Neuronal stem cell (in vitro differentiated cells): Measurements from ENCODE around the gene FLRT2.

Experiments
- DNase-seq: peaks from one replicate; pipeline ENCODE4 v3.0.0-alpha.2; 2013; ENCODE audit warnings: low spot score
- H2AFZ ChIP-seq: one replicate; pipeline ENCODE4 v1.6.1; 2013; ENCODE audit warnings: mild to moderate bottlenecking, low read length, inconsistent platforms
- H2AK5ac ChIP-seq: 2 replicates; pipeline ENCODE4 v1.6.1; 2013; ENCODE audit warnings: low read depth, mild to moderate bottlenecking, inconsistent platforms, low read length, moderate library complexity, mixed read lengths
- H2BK120ac ChIP-seq: 2 replicates; pipeline ENCODE4 v1.6.1; 2013; ENCODE audit warnings: low read depth, mild to moderate bottlenecking, inconsistent platforms, low read length, moderate library complexity, mixed read lengths
- H2BK12ac ChIP-seq: one replicate; pipeline ENCODE4 v1.6.1; 2013; ENCODE audit warnings: low read length, inconsistent platforms
- H2BK15ac ChIP-seq: 2 replicates; pipeline ENCODE4 v1.6.1; 2013; ENCODE audit warnings: mild to moderate bottlenecking, low read length, inconsistent platforms, mixed read lengths
- H2BK5ac ChIP-seq: one replicate; pipeline ENCODE4 v1.6.1; 2013; ENCODE audit warnings: inconsistent platforms, mild to moderate bottlenecking, low read length, moderate library complexity
- H3K14ac ChIP-seq: one replicate; pipeline ENCODE4 v1.6.1; 2013; ENCODE audit warnings: low read length, inconsistent platforms
- H3K18ac ChIP-seq: 2 replicates; pipeline ENCODE4 v1.6.1; 2013; ENCODE audit warnings: low read length, inconsistent platforms
- H3K23ac ChIP-seq: 2 replicates; pipeline ENCODE4 v1.6.1; 2013; ENCODE audit warnings: low read depth, mild to moderate bottlenecking, mixed read lengths, low read length, inconsistent platforms; ENCODE audit not compliant: poor library complexity
- H3K27ac ChIP-seq: replicated peaks from 3 replicates; pipeline ENCODE4 v1.5.1; 2013; ENCODE audit warnings: low read length, inconsistent platforms
- H3K27me3 ChIP-seq, 3 experiments: 2 replicates each; pipeline ENCODE4 v1.6.1; 2013; ENCODE audit warnings: low read length in 3 of 3, mild to moderate bottlenecking in 2 of 3, inconsistent platforms in 1 of 3, low read depth in 1 of 3, mixed read lengths in 1 of 3, moderate library complexity in 1 of 3; ENCODE audit not compliant: control insufficient read depth in 3 of 3, insufficient read depth in 3 of 3
- H3K36me3 ChIP-seq, 2 donors: replicated peaks in 1 of 2; 2 replicates each; pipeline ENCODE4 v1.6.1; 2013; ENCODE audit warnings: low read length in 2 of 2; ENCODE audit not compliant: control insufficient read depth in 2 of 2, insufficient read depth in 2 of 2
- H3K4ac ChIP-seq: 2 replicates; pipeline ENCODE4 v1.6.1; 2013; ENCODE audit warnings: inconsistent platforms, mild to moderate bottlenecking, low read length, moderate library complexity
- H3K4me1 ChIP-seq, 2 donors: 1 replicate in 1 of 2; 2 replicates in 1 of 2; pipeline ENCODE4 v1.6.1; 2013; ENCODE audit warnings: low read length in 2 of 2, low read depth in 1 of 2; ENCODE audit not compliant: control insufficient read depth in 2 of 2, insufficient read depth in 1 of 2
- H3K4me2 ChIP-seq: one replicate; pipeline ENCODE4 v1.6.1; 2013; ENCODE audit warnings: mild to moderate bottlenecking, low read length, inconsistent platforms; ENCODE audit not compliant: insufficient read depth, poor library complexity, severe bottlenecking
- H3K4me3 ChIP-seq, 2 donors: 2 replicates each; pipeline ENCODE4 v1.5.1; 2013; ENCODE audit warnings: low read length in 2 of 2, mild to moderate bottlenecking in 2 of 2, inconsistent platforms in 1 of 2, moderate library complexity in 1 of 2
- H3K79me1 ChIP-seq: one replicate; pipeline ENCODE4 v1.6.1; 2013; ENCODE audit warnings: low read depth, mild to moderate bottlenecking, inconsistent platforms, low read length, moderate library complexity
- H3K9ac ChIP-seq: one replicate; pipeline ENCODE4 v1.6.1; 2013; ENCODE audit warnings: mild to moderate bottlenecking, low read depth, low read length, inconsistent platforms; ENCODE audit not compliant: poor library complexity
- H3K9me3 ChIP-seq, 2 donors: replicated peaks in 1 of 2; 2 replicates each; pipeline versions ENCODE3 to v1.6.1; 2013; ENCODE audit warnings: low read length in 2 of 2, mild to moderate bottlenecking in 2 of 2, inconsistent platforms in 1 of 2, low read depth in 1 of 2, mixed read lengths in 1 of 2, moderate library complexity in 1 of 2; ENCODE audit not compliant: control insufficient read depth in 2 of 2, insufficient read depth in 1 of 2
- H4K8ac ChIP-seq: one replicate; pipeline ENCODE4 v1.6.1; 2013; ENCODE audit warnings: low read depth, mild to moderate bottlenecking, inconsistent platforms, low read length, moderate library complexity
- H4K91ac ChIP-seq: one replicate; pipeline ENCODE4 v1.6.1; 2013; ENCODE audit warnings: low read length, low read depth, mild to moderate bottlenecking, inconsistent platforms; ENCODE audit not compliant: poor library complexity
- WGBS, 2 donors: extraction: QIAGEN DNeasy Blood & Tissue Kit; methylation state at CpG; one replicate each; pipeline ENCODE4 v1.1.7; 2013; ENCODE audit warnings: missing lambda C conversion rate in 2 of 2, mixed read lengths in 1 of 2; ENCODE audit not compliant: insufficient read length in 2 of 2, insufficient replicate concordance in 1 of 2; ENCODE audit errors: extremely low coverage in 2 of 2; 5-methylcytosine and 5-hydroxymethylcytosine counted together

FLRT2 gene

GRCh38 chr14:85622106-85622505 lies 92.2 kb downstream of the FLRT2 start:
- Histone ChIP-seq H4K91ac (no peak overlapping the region), H2BK15ac (no peak overlapping the region), H3K79me1 (no peaks in the 10 kb centered on the region), H3K4ac (no peak overlapping the region), H3K14ac (no peak overlapping the region), H3K9me3 (peaks cover 0 to 3% of the 10 kb centered on the region in 2 donors), H4K8ac (no peak overlapping the region), H3K27me3 (no peaks in the 10 kb centered on the region), H3K23ac (no peak overlapping the region), H2AK5ac (no peak overlapping the region), H3K4me1 (no peaks in the 10 kb centered on the region), H2AFZ (no peak overlapping the region), H3K18ac (no peak overlapping the region), H3K36me3 (peaks cover 0 to 16% of the 10 kb centered on the region in 2 donors), H3K27ac (no peak overlapping the region), H2BK5ac (no peak overlapping the region), H3K4me3 (no peak overlapping the region), H2BK12ac (no peak overlapping the region), H2BK120ac (no peak overlapping the region), H3K4me2 (no peak overlapping the region), H3K9ac (no peak overlapping the region)
- no CpG with 5 or more reads among the region's 13 CpGs for WGBS, 2 donors
- no peak for DNase-seq

- no peak overlapping the region for H2BK5ac ChIP-seq
- no CpG with 5 or more reads among the region's 27 CpGs for WGBS, 2 donors
- H3K9ac ChIP-seq: no peak overlapping the region
- H2AK5ac ChIP-seq: no peak overlapping the region
- peaks cover 0 to 16% of the 10 kb centered on the region in 2 donors for H3K36me3 ChIP-seq
- H3K27ac ChIP-seq: no peak overlapping the region
- H4K91ac ChIP-seq: no peak overlapping the region
- H3K79me1 ChIP-seq: no peaks in the 10 kb centered on the region
- H4K8ac ChIP-seq: no peak overlapping the region
- no peak for DNase-seq
- peaks cover 0 to 3% of the 10 kb centered on the region in 2 donors for H3K9me3 ChIP-seq
- H3K4me2 ChIP-seq: no peak overlapping the region
- no peak overlapping the region for H3K4me3 ChIP-seq
- no peak overlapping the region for H3K14ac ChIP-seq
- H2BK120ac ChIP-seq: no peak overlapping the region
- no peak overlapping the region for H3K23ac ChIP-seq
- H3K4me1 ChIP-seq: no peaks in the 10 kb centered on the region
- H2BK15ac ChIP-seq: no peak overlapping the region
- H3K18ac ChIP-seq: no peak overlapping the region
- no peak overlapping the region for H3K4ac ChIP-seq
- H3K27me3 ChIP-seq: no peaks in the 10 kb centered on the region
- H2AFZ ChIP-seq: no peak overlapping the region
- H2BK12ac ChIP-seq: no peak overlapping the region
These were observed 93.2 kb downstream of the FLRT2 start for GRCh38 chr14:85622986-85623685.

DNA sequence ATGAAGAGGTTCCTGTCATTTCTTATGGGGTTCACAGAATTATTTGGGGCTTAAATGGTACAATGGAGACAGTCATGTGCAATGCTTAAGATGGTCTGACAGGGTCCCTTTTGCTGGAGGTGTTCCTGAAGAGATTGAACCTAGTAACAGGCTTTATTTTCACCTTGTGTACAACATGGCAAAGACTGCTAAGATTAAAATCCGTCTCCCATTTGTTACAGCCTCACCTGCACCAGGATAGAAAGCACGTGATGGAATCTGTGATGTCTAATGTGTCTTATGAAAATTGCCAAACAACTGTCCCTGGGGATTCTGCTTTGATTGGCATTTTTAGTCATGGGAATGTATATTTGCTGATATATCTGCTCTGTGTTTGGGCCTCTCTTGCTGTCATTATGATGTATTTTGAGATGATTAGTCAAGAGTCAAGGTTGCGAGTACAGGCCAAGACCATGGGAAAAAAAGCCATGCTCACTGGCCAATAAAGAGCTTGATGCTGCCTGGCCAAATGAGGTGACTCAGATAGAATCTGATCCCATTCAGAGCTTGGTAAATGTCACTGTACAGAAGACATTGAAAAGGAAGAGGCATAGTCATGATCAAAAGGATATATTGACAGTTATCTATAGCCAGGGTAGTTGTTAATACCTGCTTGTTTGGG lies 96.1 kb downstream of the FLRT2 start:
- Histone ChIP-seq H3K27ac (no peak overlapping the region), H3K9me3 (peaks cover 0 to 3% of the 10 kb centered on the region in 2 donors), H2AK5ac (no peak overlapping the region), H2BK120ac (no peak overlapping the region), H2BK5ac (no peak overlapping the region), H3K4me2 (no peak overlapping the region), H3K4me1 (no peaks in the 10 kb centered on the region), H3K4ac (no peak overlapping the region), H3K23ac (no peak overlapping the region), H3K79me1 (no peaks in the 10 kb centered on the region), H3K9ac (no peak overlapping the region), H3K14ac (no peak overlapping the region), H3K27me3 (no peaks in the 10 kb centered on the region), H4K8ac (no peak overlapping the region), H2BK12ac (no peak overlapping the region), H2BK15ac (no peak overlapping the region), H4K91ac (no peak overlapping the region), H3K36me3 (peaks cover 0 to 15% of the 10 kb centered on the region in 2 donors), H3K4me3 (no peak overlapping the region), H3K18ac (no peak overlapping the region), H2AFZ (no peak overlapping the region)
- DNase-seq: no peak
- WGBS, 2 donors: no CpG with 5 or more reads among the region's 3 CpGs

DNA sequence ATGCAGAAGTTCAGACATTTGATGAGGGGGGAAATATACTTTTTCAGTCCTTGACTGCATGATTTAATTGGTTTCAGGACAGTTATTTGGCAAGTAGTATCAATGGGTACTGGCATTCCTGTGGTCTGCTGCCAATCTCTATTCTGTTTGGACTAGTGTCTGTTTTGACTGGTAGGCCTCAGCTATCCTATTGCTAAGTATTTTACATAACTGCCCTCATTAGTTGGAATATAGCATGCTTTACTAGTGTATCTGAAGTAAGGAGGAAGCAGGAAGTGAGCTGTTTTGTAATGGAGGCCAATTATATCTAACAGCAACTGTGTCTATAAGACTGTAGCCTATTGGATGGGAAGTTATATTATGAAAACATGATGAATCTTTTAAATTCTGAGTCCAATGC lies 104.3 kb downstream of the FLRT2 start:
- Histone ChIP-seq H4K8ac (no peak overlapping the region), H3K27ac (no peak overlapping the region), H3K18ac (no peak overlapping the region), H3K14ac (no peak overlapping the region), H3K4me2 (no peak overlapping the region), H3K9me3 (no peaks in the 10 kb centered on the region), H3K27me3 (peaks cover 0 to 6% (median 0%) of the 10 kb centered on the region in 3 experiments), H4K91ac (no peak overlapping the region), H2BK5ac (no peak overlapping the region), H3K4ac (no peak overlapping the region), H2AFZ (no peak overlapping the region), H3K4me1 (no peaks in the 10 kb centered on the region), H3K4me3 (no peak overlapping the region), H2BK12ac (no peak overlapping the region), H2BK120ac (no peak overlapping the region), H3K23ac (no peak overlapping the region), H3K36me3 (no peaks in the 10 kb centered on the region), H2BK15ac (no peak overlapping the region), H3K9ac (no peak overlapping the region), H2AK5ac (no peak overlapping the region), H3K79me1 (no peaks in the 10 kb centered on the region)
- no peak for DNase-seq
